Measurements from ENCODE around the gene AVL9.

DNA sequence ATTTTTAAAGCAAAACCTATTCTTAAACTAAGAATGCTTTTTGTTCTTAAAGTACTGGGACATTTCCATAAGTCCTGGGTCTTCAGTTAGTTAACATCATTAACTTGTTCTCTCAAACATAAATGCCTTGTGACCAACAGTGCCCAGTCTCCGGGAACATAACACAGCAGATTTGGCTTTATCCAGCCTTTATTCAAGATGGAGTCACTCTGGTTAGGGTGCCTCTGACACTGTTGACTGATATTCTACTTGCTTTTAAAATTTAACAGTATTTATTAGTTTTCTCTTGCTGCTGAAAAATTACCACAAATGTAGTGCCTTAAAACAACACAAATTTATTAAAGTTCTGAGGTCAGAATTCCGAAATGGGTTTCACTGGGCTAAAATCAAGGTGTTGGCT, 44.1 kb downstream of the AVL9 start:
- no peak for TF ChIP-seq NFRKB (IDR thresholded peaks at IDR 0.05)
- no peak for TF ChIP-seq FOXA1 (IDR thresholded peaks at IDR 0.05)
- TF ChIP-seq FOXM1 (IDR thresholded peaks at IDR 0.05; ENCODE audit: borderline replicate concordance), result no peak
- no peak for TF ChIP-seq SUZ12 (IDR thresholded peaks at IDR 0.05)
- no peak for TF ChIP-seq ZNF384 (IDR thresholded peaks at IDR 0.05)
- TF ChIP-seq SP1 (IDR thresholded peaks at IDR 0.05), result no peak
- TF ChIP-seq ELF4 (IDR thresholded peaks at IDR 0.05), result no peak

Measured in HEK293T (cell line).